ENCODE measurements around the gene CLASP2. TPM values are rescaled to one million over a fixed set of nuclear protein-coding genes. Genes with fewer than 3 reads are reported as not detected.

CLASP2 gene
- total RNA-seq, 1 donor from 2014 or later, result 69.2 TPM

GRCh38 chr3:33578325-33579177 is 139.5 kb downstream of the CLASP2 start:
- Mint-ChIP-seq H3K4me3 (no peak overlapping the region), H3K27me3 (ENCODE audit: low read depth) (no peaks in the 10 kb centered on the region), H3K36me3 (ENCODE audit: low read depth) (peaks cover 3% of the 10 kb centered on the region), H3K9me3 (no peaks in the 10 kb centered on the region), H3K4me1 (peaks cover 7% of the 10 kb centered on the region), H3K27ac (ENCODE audit: unreplicated experiment) (no peak overlapping the region)
- DNase-seq (ENCODE audit: low read depth, low spot score), result no peak
- TF ChIP-seq CTCF (conservative IDR thresholded peaks at IDR 0.05), result no peak

- Mint-ChIP-seq H3K36me3 (ENCODE audit: low read depth) (peaks cover 7% of the 10 kb centered on the region), H3K27ac (ENCODE audit: unreplicated experiment) (no peak overlapping the region), H3K27me3 (ENCODE audit: low read depth) (no peaks in the 10 kb centered on the region), H3K4me3 (no peak overlapping the region), H3K9me3 (no peaks in the 10 kb centered on the region), H3K4me1 (peaks cover 7% of the 10 kb centered on the region)
- TF ChIP-seq CTCF (conservative IDR thresholded peaks at IDR 0.05), result no peak
- no peak for DNase-seq (ENCODE audit: low read depth, low spot score)
Observed at GRCh38 chr3:33577588-33577987, 140.5 kb downstream of the CLASP2 start.

GRCh38 chr3:33577173-33577572 is 140.9 kb downstream of the CLASP2 start:
- no peak overlapping the region for H3K27ac Mint-ChIP-seq (ENCODE audit: unreplicated experiment)

GRCh38 chr3:33575311-33575710 is 142.7 kb downstream of the CLASP2 start:
- no peaks in the 10 kb centered on the region for H3K27me3 Mint-ChIP-seq (ENCODE audit: low read depth)
- H3K36me3 Mint-ChIP-seq (ENCODE audit: low read depth), result peaks cover 12% of the 10 kb centered on the region
- no peaks in the 10 kb centered on the region for H3K9me3 Mint-ChIP-seq
- no peak for DNase-seq (ENCODE audit: low read depth, low spot score)
- TF ChIP-seq CTCF (conservative IDR thresholded peaks at IDR 0.05), result no peak
- H3K27ac Mint-ChIP-seq (ENCODE audit: unreplicated experiment), result no peak overlapping the region
- H3K4me1 Mint-ChIP-seq, result peaks cover 7% of the 10 kb centered on the region
- no peak overlapping the region for H3K4me3 Mint-ChIP-seq

More at GRCh38 chr3:33577173-33577572, 140.9 kb downstream of the CLASP2 start:
- Mint-ChIP-seq H3K27me3 (ENCODE audit: low read depth) (no peaks in the 10 kb centered on the region), H3K36me3 (ENCODE audit: low read depth) (peaks cover 7% of the 10 kb centered on the region), H3K4me3 (no peak overlapping the region), H3K4me1 (peaks cover 7% of the 10 kb centered on the region), H3K9me3 (no peaks in the 10 kb centered on the region)
- TF ChIP-seq CTCF (conservative IDR thresholded peaks at IDR 0.05), result no peak
- DNase-seq (ENCODE audit: low read depth, low spot score), result no peak

- no peaks in the 10 kb centered on the region for H3K4me1 Mint-ChIP-seq
- H3K4me3 Mint-ChIP-seq, result no peak overlapping the region
- no peak for TF ChIP-seq CTCF (conservative IDR thresholded peaks at IDR 0.05)
- no peaks in the 10 kb centered on the region for H3K9me3 Mint-ChIP-seq
- no peak for DNase-seq (ENCODE audit: low read depth, low spot score)
- H3K27ac Mint-ChIP-seq (ENCODE audit: unreplicated experiment), result no peak overlapping the region
- H3K36me3 Mint-ChIP-seq (ENCODE audit: low read depth), result peaks cover 19% of the 10 kb centered on the region
- no peaks in the 10 kb centered on the region for H3K27me3 Mint-ChIP-seq (ENCODE audit: low read depth)
Observed at GRCh38 chr3:33557829-33558228, 160.2 kb downstream of the CLASP2 start.
